A549 treated with CORT108297 at 1 μM for 4 hours (cell line): ENCODE data around the gene WDR41. TPM values are rescaled to one million over a fixed set of nuclear protein-coding genes. Genes with fewer than 3 reads are reported as not detected.

ENCODE experiments used
- total RNA-seq: library from RNA; stranded (reverse); fragments of 200-300 nt; extraction: Qiagen RNA extraction; gene quantifications from 5 replicates; pipeline ENCODE4 v1.2.3, GENCODE V29; 2022

The WDR41 gene, protein sequence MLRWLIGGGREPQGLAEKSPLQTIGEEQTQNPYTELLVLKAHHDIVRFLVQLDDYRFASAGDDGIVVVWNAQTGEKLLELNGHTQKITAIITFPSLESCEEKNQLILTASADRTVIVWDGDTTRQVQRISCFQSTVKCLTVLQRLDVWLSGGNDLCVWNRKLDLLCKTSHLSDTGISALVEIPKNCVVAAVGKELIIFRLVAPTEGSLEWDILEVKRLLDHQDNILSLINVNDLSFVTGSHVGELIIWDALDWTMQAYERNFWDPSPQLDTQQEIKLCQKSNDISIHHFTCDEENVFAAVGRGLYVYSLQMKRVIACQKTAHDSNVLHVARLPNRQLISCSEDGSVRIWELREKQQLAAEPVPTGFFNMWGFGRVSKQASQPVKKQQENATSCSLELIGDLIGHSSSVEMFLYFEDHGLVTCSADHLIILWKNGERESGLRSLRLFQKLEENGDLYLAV
- total RNA-seq: 35.3 to 59.4 TPM (median 40.6 TPM) in 5 replicates

DNA sequence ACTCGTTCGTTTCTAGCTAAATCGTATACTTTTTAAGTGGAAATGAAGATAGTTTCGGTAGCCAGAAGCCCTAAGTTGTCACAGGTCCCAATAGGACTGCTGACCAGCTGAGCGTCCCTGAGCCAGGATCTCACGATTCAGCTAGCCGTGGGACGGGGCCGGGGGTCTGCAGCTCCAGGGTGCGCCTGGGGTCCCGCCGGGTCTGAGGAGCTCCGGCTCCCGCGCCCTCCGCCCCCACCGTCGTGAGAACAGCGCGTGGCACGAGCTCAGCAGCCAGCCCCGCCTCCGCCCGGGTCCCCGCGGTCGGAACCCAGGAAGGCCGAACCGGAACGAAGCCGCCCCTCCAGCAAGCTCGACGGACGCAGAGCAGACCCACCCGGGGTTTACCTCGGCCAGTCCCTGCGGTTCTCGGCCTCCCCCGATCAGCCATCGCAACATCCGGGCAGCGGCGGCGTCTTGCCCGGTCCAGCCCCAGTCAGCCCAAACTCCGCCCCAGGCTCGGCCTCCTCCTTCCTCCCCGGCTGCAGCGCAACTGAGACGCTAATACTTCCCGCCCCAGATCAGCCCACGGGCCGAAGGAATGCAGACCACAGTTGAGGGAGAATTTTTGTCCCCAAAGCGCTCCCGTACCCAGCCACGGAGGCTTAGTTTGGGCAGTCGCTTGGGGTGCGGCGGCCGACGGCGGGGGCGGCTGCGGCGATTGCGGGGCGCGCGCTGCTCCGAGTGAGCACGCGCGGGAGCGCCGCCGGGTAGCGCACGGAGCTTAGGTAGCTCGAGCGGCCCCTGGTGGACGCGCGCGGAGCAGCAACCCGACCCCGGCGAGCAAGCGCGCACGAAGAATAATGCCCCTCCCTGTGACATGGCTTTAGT lies at the start of gene WDR41:
Gene WDR41, minus strand, starts transcription at position 534 of the 870 bp plus-strand sequence. Its CDS starts 96 bp downstream, at position 438.

Other genes with a start within 250 kb of the WDR41 start
- 0.03 to 0.09 TPM (median 0.06 TPM) in 5 replicates for gene OTP, start 146.4 kb upstream of the WDR41 start, total RNA-seq